Spleen (tissue), 11 donors: Measurements from ENCODE around the gene TSPAN17. TPM values are rescaled to one million over a fixed set of nuclear protein-coding genes. Genes with fewer than 3 reads are reported as not detected.

ENCODE experiments used
- DNase-seq: peaks from one replicate; pipeline ENCODE4 v3.0.0-alpha.2; 2020
- H3K27ac ChIP-seq, 8 donors: fragments of 200-600 bp; sonication (generic) in 7 of 8; 1 replicate in 4 of 8; 2 replicates in 4 of 8; pipeline versions ENCODE4 v1.5.0 to v1.8.0; 2016 to 2021; ENCODE audit warnings: inconsistent platforms in 4 of 8, mild to moderate bottlenecking in 4 of 8, moderate library complexity in 1 of 8
- H3K27me3 ChIP-seq, 7 donors: fragments of 200-600 bp; sonication (generic) in 6 of 7; replicated peaks in 1 of 7; 1 replicate in 4 of 7; 2 replicates in 3 of 7; pipeline versions ENCODE4 v1.5.0 to v1.8.0; 2016 to 2021; ENCODE audit warnings: inconsistent platforms in 3 of 7, mild to moderate bottlenecking in 1 of 7
- H3K36me3 ChIP-seq, 6 donors: fragments of 200-600 bp; sonication (generic) in 5 of 6; 1 replicate in 4 of 6; 2 replicates in 2 of 6; pipeline versions ENCODE4 v1.5.0 to v1.8.0; 2016 to 2021; ENCODE audit warnings: inconsistent platforms in 2 of 6
- H3K4me1 ChIP-seq, 6 donors: fragments of 200-600 bp; sonication (generic) in 5 of 6; 1 replicate in 3 of 6; 2 replicates in 3 of 6; pipeline versions ENCODE4 v1.5.0 to v1.8.0; 2016 to 2021; ENCODE audit warnings: inconsistent platforms in 3 of 6
- H3K4me3 ChIP-seq, 8 donors: fragments of 200-600 bp; sonication (generic) in 7 of 8; 1 replicate in 4 of 8; 2 replicates in 4 of 8; pipeline versions ENCODE4 v1.5.0 to v1.8.0; 2016 to 2021; ENCODE audit warnings: inconsistent platforms in 4 of 8, mild to moderate bottlenecking in 4 of 8, moderate library complexity in 2 of 8
- H3K9me3 ChIP-seq, 8 donors: fragments of 200-600 bp; sonication (generic) in 7 of 8; 1 replicate in 4 of 8; 2 replicates in 4 of 8; pipeline versions ENCODE4 v1.5.0 to v1.8.0; 2016 to 2021; ENCODE audit warnings: inconsistent platforms in 4 of 8
- CTCF ChIP-seq, 11 experiments: fragments of 200-600 bp in 7 of 11; fragments of 450-650 bp in 4 of 11; sonication (generic) in 4 of 11; IDR thresholded peaks in 8 of 11; conservative IDR thresholded peaks in 3 of 11; 1 replicate in 7 of 11; 2 replicates in 4 of 11; pipeline versions ENCODE4 v1.4.0 to v1.8.0; 2016 to 2021; ENCODE audit warnings: antibody characterized with exemption in 11 of 11, inconsistent platforms in 4 of 11, mild to moderate bottlenecking in 1 of 11
- POLR2A ChIP-seq, 3 donors: fragments of 450-650 bp; IDR thresholded peaks; one replicate each; pipeline ENCODE4 v1.5.1; 2017; ENCODE audit warnings: antibody characterized with exemption in 3 of 3, mild to moderate bottlenecking in 1 of 3
- POLR2AphosphoS5 ChIP-seq, 3 donors: sonication (generic); formaldehyde crosslinking; IDR thresholded peaks; one replicate each; pipeline ENCODE4 v1.5.1; 2017; ENCODE audit warnings: antibody characterized with exemption in 3 of 3
- WGBS, 5 donors: extraction: QIAGEN DNeasy Blood & Tissue Kit in 3 of 5; methylation state at CpG; one replicate each; pipeline versions ENCODE4 v1.1.5 to v1.1.7; 2013 to 2018; 5-methylcytosine and 5-hydroxymethylcytosine counted together
- intact Hi-C: fragments of 100-400 bp; cut with DNase I; formaldehyde crosslinking; loops from one replicate; pipeline ENCODE4 v1.15.0; 2023; ENCODE audit warnings: low total_unique reads
- polyA plus RNA-seq, 3 donors: library from polyadenylated mRNA; stranded (reverse); fragments of 200-250 nt; gene quantifications; one replicate each; pipeline ENCODE4 v1.2.1, GENCODE V29; 2013
- total RNA-seq, 7 donors: library from RNA; depleted of rRNA in 3 of 7; stranded (reverse); fragments of >200 nt in 3 of 7; fragmentation: NEBNext Ultra II Directional in 4 of 7; extraction: Animal tissue kit (Norgen Biotek cat#: 25700) in 4 of 7; gene quantifications; one replicate each; pipeline versions ENCODE4 v1.1.0 to v1.2.1, GENCODE V29; 2016 to 2021
- donor health status: healthy with polysubstance abuse.
- donor health status: DM: no; HTN: no; CAD: no; lungs with moderate emphysema.
- donor health status: DM: no; HTN: no; CAD: no.
- donor health status: Bipolar disorder and iron deficiency.
- donor health status: healthy.
- donor health status: DM: no; HTN: no; CAD: no.
- donor health status: DM: yes; HTN: yes; CAD: no.

Gene TSPAN17
- total and polyA plus RNA-seq, 10 donors = 15.3 to 36.4 (median 23.4) TPM

DNA sequence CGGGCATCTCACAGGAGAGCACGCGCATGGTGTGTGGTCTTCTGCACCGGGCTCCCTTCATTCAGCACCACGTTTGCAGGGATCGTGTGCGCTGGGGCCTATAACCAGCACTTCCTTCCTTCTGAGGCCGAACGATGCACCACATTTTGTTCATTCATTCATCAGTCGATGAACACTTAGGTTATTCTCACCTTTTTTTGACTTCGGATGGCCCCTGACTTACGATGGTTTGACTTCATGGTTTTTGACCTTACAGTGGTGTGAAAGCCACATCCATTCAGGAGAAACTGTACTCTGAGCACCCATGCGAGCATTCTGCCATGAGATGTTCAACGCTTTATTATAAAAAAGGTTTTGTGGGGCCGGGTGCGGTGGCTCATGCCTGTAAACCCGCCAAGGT is 27.5 kb downstream of the TSPAN17 start:
- 75 to 84% (median 76%) methylated on average over 17 of the region's 17 CpGs for WGBS, 5 donors
- DNase-seq = no peak
- H3K9me3 ChIP-seq = no peaks in the 10 kb centered on the region
- H3K36me3 ChIP-seq = no peaks in the 10 kb centered on the region
- TF ChIP-seq CTCF (IDR thresholded peaks at IDR 0.05 in 8 of 11, conservative IDR thresholded peaks at IDR 0.05 in 3 of 11) = no peak
- no peak for TF ChIP-seq POLR2A (IDR thresholded peaks at IDR 0.05)
- peaks cover 0 to 85% (median 24%) of the 10 kb centered on the region in 7 donors for H3K27me3 ChIP-seq
- H3K4me3 ChIP-seq = no peak overlapping the region
- H3K4me1 ChIP-seq = peaks cover 0 to 10% (median 0%) of the 10 kb centered on the region in 6 donors
- H3K27ac ChIP-seq = no peak overlapping the region
- intact Hi-C loops = no loop called here

GRCh38 chr5:176675676-176676360 is 28.5 kb downstream of the TSPAN17 start:
- no peak for DNase-seq
- H3K27me3 ChIP-seq = peaks cover 5 to 85% (median 26%) of the 10 kb centered on the region in 7 donors
- H3K9me3 ChIP-seq = no peaks in the 10 kb centered on the region
- no peak overlapping the region for H3K4me3 ChIP-seq
- H3K4me1 ChIP-seq = peaks cover 0 to 10% (median 0%) of the 10 kb centered on the region in 6 donors
- 64 to 73% (median 69%) methylated on average over 19 of the region's 19 CpGs for WGBS, 5 donors
- H3K27ac ChIP-seq = no peak overlapping the region
- no peaks in the 10 kb centered on the region for H3K36me3 ChIP-seq
- no peak for TF ChIP-seq CTCF (IDR thresholded peaks at IDR 0.05 in 8 of 11, conservative IDR thresholded peaks at IDR 0.05 in 3 of 11)
- no peak for TF ChIP-seq POLR2A (IDR thresholded peaks at IDR 0.05)
- TF ChIP-seq POLR2AphosphoS5 (IDR thresholded peaks at IDR 0.05) = no peak
- intact Hi-C loops = no loop called here

GRCh38 chr5:176676361-176676824 is 29.1 kb downstream of the TSPAN17 start:
- intact Hi-C loops = no loop called here
- no peak for DNase-seq
- peaks cover 5 to 86% (median 32%) of the 10 kb centered on the region in 7 donors for H3K27me3 ChIP-seq
- TF ChIP-seq POLR2AphosphoS5 (IDR thresholded peaks at IDR 0.05) (no peak), CTCF (IDR thresholded peaks at IDR 0.05 in 8 of 11, conservative IDR thresholded peaks at IDR 0.05 in 3 of 11) (no peak), POLR2A (IDR thresholded peaks at IDR 0.05) (no peak)
- peaks cover 0 to 10% (median 0%) of the 10 kb centered on the region in 6 donors for H3K4me1 ChIP-seq
- WGBS, 5 donors = 24 to 53% (median 38%) methylated on average over 7 to 10 of the region's 10 CpGs
- H3K9me3 ChIP-seq = no peaks in the 10 kb centered on the region
- H3K4me3 ChIP-seq = no peak overlapping the region
- H3K27ac ChIP-seq = no peak overlapping the region
- no peaks in the 10 kb centered on the region for H3K36me3 ChIP-seq

- DNase-seq = no peak
- intact Hi-C loops = no loop called here
- H3K36me3 ChIP-seq = no peaks in the 10 kb centered on the region
- peaks cover 0 to 10% (median 0%) of the 10 kb centered on the region in 6 donors for H3K4me1 ChIP-seq
- 79 to 86% (median 82%) methylated on average over 11 to 12 of the region's 12 CpGs for WGBS, 5 donors
- H3K27ac ChIP-seq = no peak overlapping the region
- TF ChIP-seq POLR2A (IDR thresholded peaks at IDR 0.05) (no peak), CTCF (IDR thresholded peaks at IDR 0.05 in 8 of 11, conservative IDR thresholded peaks at IDR 0.05 in 3 of 11) (no peak), POLR2AphosphoS5 (IDR thresholded peaks at IDR 0.05) (no peak)
- peaks cover 5 to 86% (median 39%) of the 10 kb centered on the region in 7 donors for H3K27me3 ChIP-seq
- H3K4me3 ChIP-seq = no peak overlapping the region
- no peaks in the 10 kb centered on the region for H3K9me3 ChIP-seq
Measured at GRCh38 chr5:176677209-176677939, 30.1 kb downstream of the TSPAN17 start.
